MM.1S (cell line): Measurements from ENCODE around the gene VSTM4.

Experiments
- DNase-seq: peaks from one replicate; pipeline ENCODE4 v3.0.0-alpha.2; 2015
- H2AFZ ChIP-seq: fragments of 300-600 bp; sonication (generic); 2 replicates; pipeline ENCODE4 v1.6.0; 2016; ENCODE audit warnings: antibody characterized with exemption, low read length
- H3F3A ChIP-seq: fragments of 300-600 bp; sonication (generic); 2 replicates; pipeline ENCODE4 v1.6.1; 2016; ENCODE audit warnings: mild to moderate bottlenecking, antibody characterized with exemption, low read length, moderate library complexity, mixed read lengths; ENCODE audit not compliant: insufficient read depth
- H3K27ac ChIP-seq: fragments of 300-600 bp; sonication (generic); 2 replicates; pipeline ENCODE4 v1.5.1; 2016; ENCODE audit warnings: mild to moderate bottlenecking, low read length
- H3K27me3 ChIP-seq: fragments of 300-600 bp; sonication (generic); replicated peaks from 2 replicates; pipeline ENCODE4 v1.6.0; 2016; ENCODE audit warnings: low read length; ENCODE audit not compliant: insufficient read depth
- H3K36me3 ChIP-seq: fragments of 300-600 bp; sonication (generic); replicated peaks from 2 replicates; pipeline ENCODE4 v1.6.1; 2016; ENCODE audit warnings: mild to moderate bottlenecking, low read length, mixed read lengths; ENCODE audit not compliant: insufficient read depth
- H3K4me1 ChIP-seq: fragments of 300-600 bp; sonication (generic); 2 replicates; pipeline ENCODE4 v1.6.1; 2016; ENCODE audit warnings: low read length, mixed read lengths
- H3K4me2 ChIP-seq: fragments of 300-600 bp; sonication (generic); 2 replicates; pipeline ENCODE4 v1.6.0; 2016; ENCODE audit warnings: low read depth, low read length
- H3K4me3 ChIP-seq: fragments of 300-600 bp; sonication (generic); 2 replicates; pipeline ENCODE4 v1.5.1; 2016; ENCODE audit warnings: low read length, mixed read lengths
- H3K79me2 ChIP-seq: fragments of 300-600 bp; sonication (generic); 2 replicates; pipeline ENCODE4 v1.6.1; 2016; ENCODE audit warnings: mixed run types, low read length, mixed read lengths
- H3K9ac ChIP-seq: fragments of 300-600 bp; sonication (generic); 2 replicates; pipeline ENCODE4 v1.6.1; 2016; ENCODE audit warnings: low read length, mixed read lengths
- H3K9me2 ChIP-seq: fragments of 300-600 bp; sonication (generic); replicated peaks from 2 replicates; pipeline ENCODE4 v1.6.1; 2016; ENCODE audit warnings: mild to moderate bottlenecking, low read length, mixed read lengths; ENCODE audit not compliant: insufficient read depth
- H3K9me3 ChIP-seq: fragments of 300-600 bp; sonication (generic); replicated peaks from 2 replicates; pipeline ENCODE4 v1.6.1; 2016; ENCODE audit warnings: mild to moderate bottlenecking, low read length, mixed read lengths; ENCODE audit not compliant: insufficient read depth
- H4K20me1 ChIP-seq: fragments of 300-600 bp; sonication (generic); 2 replicates; pipeline ENCODE4 v1.6.1; 2016; ENCODE audit warnings: mild to moderate bottlenecking, low read length, moderate library complexity, mixed read lengths; ENCODE audit not compliant: insufficient read depth
- CTCF ChIP-seq: fragments of 300-600 bp; sonication (generic); IDR thresholded peaks from 2 replicates; pipeline ENCODE4 v1.5.1; 2016; ENCODE audit warnings: antibody characterized with exemption, low read length, mixed read lengths
- EZH2 ChIP-seq: fragments of 300-600 bp; sonication (generic); optimal IDR thresholded peaks from 2 replicates; pipeline ENCODE3; 2017; ENCODE audit warnings: low read depth, mild to moderate bottlenecking, antibody characterized with exemption, low read length, mixed read lengths
- EZH2phosphoT487 ChIP-seq: fragments of 300-600 bp; sonication (generic); IDR thresholded peaks from 2 replicates; pipeline ENCODE4 v1.6.1; 2018; ENCODE audit warnings: antibody characterized with exemption, low read length

Gene VSTM4

GRCh38 chr10:49153971-49154370 lies 38.6 kb upstream of the VSTM4 start:
- TF ChIP-seq CTCF, result no peak
- no peak for TF ChIP-seq EZH2
- TF ChIP-seq EZH2phosphoT487, result no peak
- Histone ChIP-seq H3K4me3 (no peak overlapping the region), H2AFZ (no peak overlapping the region), H3K36me3 (no peaks in the 10 kb centered on the region), H3K27me3 (no peaks in the 10 kb centered on the region), H3K79me2 (no peaks in the 10 kb centered on the region), H4K20me1 (no peaks in the 10 kb centered on the region), H3K27ac (no peak overlapping the region), H3F3A (no peaks in the 10 kb centered on the region), H3K4me2 (no peak overlapping the region), H3K9me2 (no peaks in the 10 kb centered on the region), H3K9ac (no peak overlapping the region), H3K9me3 (no peaks in the 10 kb centered on the region), H3K4me1 (no peaks in the 10 kb centered on the region)
- no peak for DNase-seq

DNA sequence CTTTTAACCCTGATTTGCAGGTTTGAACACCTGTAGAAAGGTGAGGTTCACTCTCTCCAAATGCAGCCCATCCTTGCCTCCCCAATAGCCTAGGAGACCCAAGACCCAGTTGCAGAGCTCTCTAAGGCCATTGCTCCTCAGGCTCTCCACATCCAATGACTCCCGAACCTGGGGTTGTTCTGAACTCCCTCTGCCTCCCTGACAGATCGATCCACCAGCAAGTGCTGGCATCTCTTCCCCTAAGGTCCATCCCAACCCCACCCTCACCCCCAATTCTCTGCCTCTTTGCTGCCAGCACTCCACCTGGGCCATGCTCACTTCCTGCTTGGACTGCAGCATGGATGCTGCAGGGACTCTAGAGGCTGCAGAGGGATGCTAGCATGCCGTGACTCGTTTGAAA lies 37.8 kb upstream of the VSTM4 start:
- Histone ChIP-seq H3K27ac (no peak overlapping the region), H3K4me1 (no peaks in the 10 kb centered on the region), H3K36me3 (no peaks in the 10 kb centered on the region), H3K79me2 (no peaks in the 10 kb centered on the region), H3K9ac (no peak overlapping the region), H3K4me3 (no peak overlapping the region), H3F3A (no peaks in the 10 kb centered on the region), H4K20me1 (no peaks in the 10 kb centered on the region), H2AFZ (no peak overlapping the region), H3K9me2 (no peaks in the 10 kb centered on the region), H3K4me2 (no peak overlapping the region), H3K27me3 (no peaks in the 10 kb centered on the region), H3K9me3 (no peaks in the 10 kb centered on the region)
- TF ChIP-seq CTCF (no peak), EZH2 (no peak), EZH2phosphoT487 (no peak)
- DNase-seq, result no peak

DNA sequence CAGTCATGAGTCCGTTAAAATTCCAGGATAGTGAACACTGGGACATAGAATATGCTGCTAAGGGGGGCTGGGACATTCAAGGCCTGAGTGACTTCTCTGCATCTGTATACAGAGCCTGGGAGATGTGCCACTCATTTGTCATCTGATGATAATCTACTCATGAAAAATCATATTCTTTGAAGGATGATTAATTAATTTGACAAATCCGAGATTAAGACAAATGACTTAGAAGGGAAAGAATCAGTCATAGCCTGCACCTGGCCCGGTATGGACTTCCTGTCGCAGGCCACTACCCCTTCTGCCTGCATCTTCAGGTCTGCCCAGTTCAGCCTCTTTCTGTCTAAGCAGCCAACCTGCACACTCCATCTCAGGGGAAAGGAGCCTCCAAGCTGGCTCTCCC lies 37.3 kb upstream of the VSTM4 start:
- no peaks in the 10 kb centered on the region for H3K79me2 ChIP-seq
- no peaks in the 10 kb centered on the region for H3K9me3 ChIP-seq
- no peaks in the 10 kb centered on the region for H3K4me1 ChIP-seq
- H2AFZ ChIP-seq, result no peak overlapping the region
- no peak overlapping the region for H3K27ac ChIP-seq
- no peak overlapping the region for H3K4me3 ChIP-seq
- no peaks in the 10 kb centered on the region for H3F3A ChIP-seq
- H3K27me3 ChIP-seq, result no peaks in the 10 kb centered on the region
- no peaks in the 10 kb centered on the region for H3K36me3 ChIP-seq
- no peaks in the 10 kb centered on the region for H4K20me1 ChIP-seq
- DNase-seq, result no peak
- H3K4me2 ChIP-seq, result no peak overlapping the region
- no peak overlapping the region for H3K9ac ChIP-seq
- H3K9me2 ChIP-seq, result no peaks in the 10 kb centered on the region
- TF ChIP-seq CTCF (no peak), EZH2phosphoT487 (no peak), EZH2 (no peak)
